ENCODE measurements around the gene POLR2I.

POLR2I gene

GRCh38 chr19:36115453-36116343 lies 1.0 kb upstream of the POLR2I start, which contains the start of gene TBCB:
Gene TBCB (plus strand): TSS chr19:36115468. CDS start chr19:36115561, 93 bp downstream.
- H3K36me3 ChIP-seq (ENCODE audit: control insufficient read depth in 2 of 2, insufficient read depth in 1 of 2, low read length in 2 of 2), result peaks cover 60 to 65% of the 10 kb centered on the region in 2 experiments
- ChIA-PET POLR2A (interaction anchor here (0.5 to 4.5 kb wide), 45 partner anchors 9 to 962 kb away, joined by 3 to 96 read pairs (median 4); partner anchors contain the start of genes ALKBH6, CAPNS1, COX6B1 and LIN37), CTCF (interaction anchor here (0.6 to 5.1 kb wide), 9 partner anchors 11 to 1600 kb away, joined by 3 to 49 read pairs (median 4); partner anchors contain the start of genes ALKBH6 and THAP8)
- TF ChIP-seq ZNF19 (tag by site-specific recombination; IDR thresholded peaks at IDR 0.05; ENCODE audit: low read depth) (no peak), ZNF654 (tag by site-specific recombination; IDR thresholded peaks at IDR 0.05; ENCODE audit: low read depth) (no peak), ZNF501 (tag by site-specific recombination; IDR thresholded peaks at IDR 0.05) (peak; percentile 66), ZNF785 (tag by site-specific recombination; IDR thresholded peaks at IDR 0.05) (no peak; the same call in 1 of the 2 replicates), KLF1 (tag by site-specific recombination; IDR thresholded peaks at IDR 0.05) (peak; percentile 96), KLF17 (tag by site-specific recombination; IDR thresholded peaks at IDR 0.05) (peak; percentile 74), ZNF596 (tag by site-specific recombination; IDR thresholded peaks at IDR 0.05) (no peak), ZNF202 (tag by site-specific recombination; IDR thresholded peaks at IDR 0.05; ENCODE audit: borderline replicate concordance) (no peak), ZBTB20 (tag by site-specific recombination; IDR thresholded peaks at IDR 0.05) (peak; percentile 84; the same call in 1 of the 2 replicates), ZNF146 (tag by site-specific recombination; IDR thresholded peaks at IDR 0.05) (peak; percentile 7; the same call in 1 of the 2 replicates), ZNF416 (tag by site-specific recombination; IDR thresholded peaks at IDR 0.05) (no peak), ZNF302 (tag by site-specific recombination; IDR thresholded peaks at IDR 0.05; ENCODE audit: low read depth) (no peak), ZNF132 (tag by site-specific recombination; IDR thresholded peaks at IDR 0.05; ENCODE audit: borderline replicate concordance) (no peak), SP2 (tag by site-specific recombination; IDR thresholded peaks at IDR 0.05) (peak; percentile 87), ATF2 (tag by site-specific recombination; IDR thresholded peaks at IDR 0.05; ENCODE audit: low read depth) (no peak), ZNF610 (tag by site-specific recombination; IDR thresholded peaks at IDR 0.05; ENCODE audit: borderline replicate concordance) (peak; percentile 76), ZNF623 (tag by site-specific recombination; IDR thresholded peaks at IDR 0.05) (peak; percentile 27; the same call in 1 of the 2 replicates), ZNF473 (tag by site-specific recombination; IDR thresholded peaks at IDR 0.05) (no peak), ZNF274 (IDR thresholded peaks at IDR 0.05; ENCODE audit: low read length) (no peak), ZNF274 (tag by site-specific recombination; IDR thresholded peaks at IDR 0.05; ENCODE audit: borderline replicate concordance) (no peak), ZNF530 (tag by site-specific recombination; IDR thresholded peaks at IDR 0.05; ENCODE audit: low read depth) (no peak), SCRT1 (tag by site-specific recombination; IDR thresholded peaks at IDR 0.05; ENCODE audit: borderline replicate concordance) (no peak), ZXDB (tag by site-specific recombination; IDR thresholded peaks at IDR 0.05) (peak; percentile 62), ZBTB49 (tag by site-specific recombination; IDR thresholded peaks at IDR 0.05; ENCODE audit: low read depth) (no peak), ZNF449 (tag by site-specific recombination; IDR thresholded peaks at IDR 0.05) (peak; percentile 67; the same call in 1 of the 2 replicates), ZNF2 (tag by site-specific recombination; IDR thresholded peaks at IDR 0.05) (peak; percentile 22; the same call in 1 of the 2 replicates), ZNF133 (tag by site-specific recombination; IDR thresholded peaks at IDR 0.05) (no peak), ZNF529 (tag by site-specific recombination; IDR thresholded peaks at IDR 0.05; ENCODE audit: insufficient replicate concordance) (no peak), ZNF211 (tag by site-specific recombination; IDR thresholded peaks at IDR 0.05; ENCODE audit: low read depth) (no peak), AEBP2 (tag by site-specific recombination; IDR thresholded peaks at IDR 0.05; ENCODE audit: borderline replicate concordance) (no peak)

More at GRCh38 chr19:36115453-36116343, 1.0 kb upstream of the POLR2I start, which contains the start of gene TBCB:
- Histone ChIP-seq H3K9me3 (ENCODE audit: control insufficient read depth, insufficient read depth, low read depth, low read length) (no peaks in the 10 kb centered on the region), H3K4me3 (ENCODE audit: low read depth, low read length) (peak within 1 kb of the TSS; percentile 58), H3K27ac (ENCODE audit: extremely low read depth, low read depth, low read length) (peak within 1 kb of the TSS; percentile 92), H3K4me1 (ENCODE audit: control insufficient read depth, insufficient read depth, low read length) (peaks cover 35% of the 10 kb centered on the region)
